ENCODE data around the gene KAZN. TPM values are rescaled to one million over a fixed set of nuclear protein-coding genes. Genes with fewer than 3 reads are reported as not detected.

KAZN gene
- polyA plus RNA-seq, 1 donor (not counting 4 experiments of a cell fraction or from before 2014, with no cell fraction given) = 5.9 TPM

- Histone ChIP-seq H3K27me3 (ENCODE audit: control insufficient read depth, extremely low read depth, insufficient read depth, low read length) (no peaks in the 10 kb centered on the region), H3K4me1 (ENCODE audit: control insufficient read depth, extremely low read depth, insufficient read depth, low read length) (peaks cover 7% of the 10 kb centered on the region), H2AFZ (ENCODE audit: control insufficient read depth, low read length) (no peak overlapping the region), H3K27ac (ENCODE audit: control insufficient read depth, insufficient read depth, low read length) (no peak overlapping the region), H3K4me3 (ENCODE audit: control insufficient read depth in 2 of 3, extremely low read depth in 1 of 3, insufficient read depth in 2 of 3, low read depth in 1 of 3, low read length in 3 of 3) (no peak overlapping the region), H3K9ac (ENCODE audit: control insufficient read depth, extremely low read depth, insufficient read depth, low read length) (no peak overlapping the region), H3K9me3 (ENCODE audit: control insufficient read depth, low read depth, low read length) (no peaks in the 10 kb centered on the region), H3K4me2 (ENCODE audit: control insufficient read depth, extremely low read depth, insufficient read depth, low read depth, low read length) (no peak overlapping the region), H3K36me3 (ENCODE audit: control insufficient read depth in 2 of 2, extremely low read depth in 1 of 2, insufficient read depth in 2 of 2, low read length in 2 of 2) (peaks cover 0 to 4% of the 10 kb centered on the region in 2 experiments), H3K79me2 (ENCODE audit: control insufficient read depth, insufficient read depth, low read length) (peaks cover 31% of the 10 kb centered on the region), H3K9me1 (ENCODE audit: control insufficient read depth, extremely low read depth, insufficient read depth, low read length) (no peaks in the 10 kb centered on the region), H4K20me1 (ENCODE audit: control insufficient read depth, extremely low read depth, insufficient read depth, low read length) (peaks cover 3% of the 10 kb centered on the region)
- DNase-seq (ENCODE audit: low read depth, low spot score) (no peak), FAIRE-seq (no peak)
- dilution Hi-C loops (cut with MboI; ENCODE audit: extremely low pct_ligation_motif_present, low sequenced_read_pairs) = no loop called here
- TF ChIP-seq CTCF (optimal IDR thresholded peaks at IDR 0.05 in 1 of 3, IDR thresholded peaks at IDR 0.05 in 1 of 3, conservative IDR thresholded peaks at IDR 0.05 in 1 of 3; ENCODE audit: extremely low read depth in 1 of 3, insufficient read depth in 2 of 3, low read length in 3 of 3) = no peak
- TF ChIP-seq EZH2 (IDR thresholded peaks at IDR 0.05; ENCODE audit: low read length) = no peak
These were observed 402.2 kb downstream of the KAZN start for GRCh38 chr1:15000671-15001070.

DNA sequence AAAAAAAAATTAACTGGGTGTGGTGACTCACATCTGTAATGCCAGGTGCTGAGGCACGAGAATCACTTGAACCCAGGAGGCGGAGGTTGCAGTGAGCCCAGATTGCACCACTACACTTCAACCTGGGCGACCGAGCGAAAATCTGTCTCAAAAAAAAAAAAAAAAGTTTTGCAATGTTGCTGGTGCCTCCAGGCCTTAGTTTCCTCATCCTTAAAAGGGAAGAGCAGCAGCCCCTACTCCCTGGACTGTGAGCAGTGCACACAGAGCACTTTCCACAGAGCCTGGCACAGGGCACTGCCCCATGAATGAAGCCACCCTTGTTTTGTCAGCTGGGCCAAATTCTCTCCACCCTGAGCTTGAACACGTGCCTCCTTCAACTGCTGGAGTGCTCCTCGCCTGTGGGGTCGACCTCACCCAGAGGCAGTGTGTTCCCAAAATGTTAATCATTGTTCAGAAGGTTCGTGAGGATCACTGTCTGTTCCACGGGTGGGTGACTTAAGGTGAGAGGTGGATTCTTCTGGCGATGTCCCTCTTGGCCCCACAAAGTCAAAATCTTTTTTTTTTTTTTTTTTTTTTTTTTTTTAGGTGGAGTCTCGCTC lies 402.9 kb downstream of the KAZN start:
- Histone ChIP-seq H3K36me3 (ENCODE audit: control insufficient read depth in 2 of 2, extremely low read depth in 1 of 2, insufficient read depth in 2 of 2, low read length in 2 of 2) (peaks cover 0 to 4% of the 10 kb centered on the region in 2 experiments), H3K4me1 (ENCODE audit: control insufficient read depth, extremely low read depth, insufficient read depth, low read length) (no peaks in the 10 kb centered on the region), H2AFZ (ENCODE audit: control insufficient read depth, low read length) (no peak overlapping the region), H3K9me1 (ENCODE audit: control insufficient read depth, extremely low read depth, insufficient read depth, low read length) (no peaks in the 10 kb centered on the region), H3K4me2 (ENCODE audit: control insufficient read depth, extremely low read depth, insufficient read depth, low read depth, low read length) (no peak overlapping the region), H3K79me2 (ENCODE audit: control insufficient read depth, insufficient read depth, low read length) (peaks cover 28% of the 10 kb centered on the region), H3K27ac (ENCODE audit: control insufficient read depth, insufficient read depth, low read length) (no peak overlapping the region), H3K9ac (ENCODE audit: control insufficient read depth, extremely low read depth, insufficient read depth, low read length) (no peak overlapping the region), H3K27me3 (ENCODE audit: control insufficient read depth, extremely low read depth, insufficient read depth, low read length) (no peaks in the 10 kb centered on the region), H4K20me1 (ENCODE audit: control insufficient read depth, extremely low read depth, insufficient read depth, low read length) (peaks cover 3% of the 10 kb centered on the region), H3K4me3 (ENCODE audit: control insufficient read depth in 2 of 3, extremely low read depth in 1 of 3, insufficient read depth in 2 of 3, low read depth in 1 of 3, low read length in 3 of 3) (no peak overlapping the region), H3K9me3 (ENCODE audit: control insufficient read depth, low read depth, low read length) (no peaks in the 10 kb centered on the region)
- TF ChIP-seq EZH2 (IDR thresholded peaks at IDR 0.05; ENCODE audit: low read length) (no peak), CTCF (optimal IDR thresholded peaks at IDR 0.05 in 1 of 3, IDR thresholded peaks at IDR 0.05 in 1 of 3, conservative IDR thresholded peaks at IDR 0.05 in 1 of 3; ENCODE audit: extremely low read depth in 1 of 3, insufficient read depth in 2 of 3, low read length in 3 of 3) (no peak)
- DNase-seq (ENCODE audit: low read depth, low spot score) (no peak), FAIRE-seq (no peak)
- dilution Hi-C loops (cut with MboI; ENCODE audit: extremely low pct_ligation_motif_present, low sequenced_read_pairs) = no loop called here
